Activated T-cell treated with anti-CD3 and anti-CD28 coated beads, Interleukin-2, amount 50 U/mL, for 4 hours (primary cell): ENCODE results near the gene GOLGA3. TPM values are rescaled to one million over a fixed set of nuclear protein-coding genes. Genes with fewer than 3 reads are reported as not detected.
A peak's percentile ranks its signal among the peaks of the same experiment; 100 is the strongest.
"Not testable (repeated sequence)": the region's sequence is repeated elsewhere in the genome, so short reads cannot be mapped to it uniquely, and the experiment has no call there.

ENCODE experiments used
- ATAC-seq, 2 donors: fragments of 200-7000 bp; cut with Tn5 transposase; one replicate each; pipeline ENCODE4 v1.10.0; 2021
- DNase-seq: peaks from one replicate; pipeline ENCODE4 v3.0.0-alpha.2; 2020
- H3K27me3 Mint-ChIP-seq: one replicate; pipeline ENCODE4 v1.8.0; 2021; ENCODE audit warnings: low read depth, mixed read lengths
- H3K36me3 Mint-ChIP-seq: one replicate; pipeline ENCODE4 v1.8.0; 2022; ENCODE audit warnings: mixed read lengths; ENCODE audit not compliant: insufficient read depth
- H3K4me1 Mint-ChIP-seq: one replicate; pipeline ENCODE4 v1.8.0; 2021; ENCODE audit warnings: low read depth, mixed read lengths
- H3K4me3 Mint-ChIP-seq: one replicate; pipeline ENCODE4 v1.8.0; 2021; ENCODE audit warnings: mild to moderate bottlenecking, moderate library complexity, mixed read lengths
- H3K9me3 Mint-ChIP-seq: one replicate; pipeline ENCODE4 v1.8.0; 2021; ENCODE audit warnings: mixed read lengths
- total RNA-seq, 3 donors: library from RNA; stranded (reverse); gene quantifications; one replicate each; pipeline ENCODE4 v1.2.1, GENCODE V29; 2021

GOLGA3 gene
- total RNA-seq, 3 donors from 2014 or later, result 74.6 to 86.9 (median 75.9) TPM

DNA sequence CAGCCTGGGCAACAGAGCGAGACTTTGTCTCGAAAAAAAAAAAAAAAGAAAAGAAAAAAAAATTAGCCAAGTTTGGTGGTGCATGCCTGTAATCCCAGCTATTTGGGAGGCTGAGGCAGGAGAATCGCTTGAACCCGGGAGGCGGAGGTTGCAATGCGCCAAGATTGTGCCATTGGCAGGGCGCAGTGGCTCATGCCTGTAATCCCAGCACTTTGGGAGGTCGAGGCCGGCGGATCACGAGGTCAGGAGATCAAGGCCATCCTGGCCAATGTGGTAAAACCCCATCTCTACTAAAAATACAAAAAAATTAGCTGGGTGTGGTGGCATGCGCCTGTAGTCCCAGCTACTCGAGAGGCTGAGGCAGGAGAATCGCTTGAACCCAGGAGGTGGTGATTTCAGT lies 26.5 kb upstream of the GOLGA3 start:
- peaks cover 46% of the 10 kb centered on the region for H3K36me3 Mint-ChIP-seq
- H3K27me3 Mint-ChIP-seq, H3K4me1 Mint-ChIP-seq: not testable (repeated sequence)

DNA sequence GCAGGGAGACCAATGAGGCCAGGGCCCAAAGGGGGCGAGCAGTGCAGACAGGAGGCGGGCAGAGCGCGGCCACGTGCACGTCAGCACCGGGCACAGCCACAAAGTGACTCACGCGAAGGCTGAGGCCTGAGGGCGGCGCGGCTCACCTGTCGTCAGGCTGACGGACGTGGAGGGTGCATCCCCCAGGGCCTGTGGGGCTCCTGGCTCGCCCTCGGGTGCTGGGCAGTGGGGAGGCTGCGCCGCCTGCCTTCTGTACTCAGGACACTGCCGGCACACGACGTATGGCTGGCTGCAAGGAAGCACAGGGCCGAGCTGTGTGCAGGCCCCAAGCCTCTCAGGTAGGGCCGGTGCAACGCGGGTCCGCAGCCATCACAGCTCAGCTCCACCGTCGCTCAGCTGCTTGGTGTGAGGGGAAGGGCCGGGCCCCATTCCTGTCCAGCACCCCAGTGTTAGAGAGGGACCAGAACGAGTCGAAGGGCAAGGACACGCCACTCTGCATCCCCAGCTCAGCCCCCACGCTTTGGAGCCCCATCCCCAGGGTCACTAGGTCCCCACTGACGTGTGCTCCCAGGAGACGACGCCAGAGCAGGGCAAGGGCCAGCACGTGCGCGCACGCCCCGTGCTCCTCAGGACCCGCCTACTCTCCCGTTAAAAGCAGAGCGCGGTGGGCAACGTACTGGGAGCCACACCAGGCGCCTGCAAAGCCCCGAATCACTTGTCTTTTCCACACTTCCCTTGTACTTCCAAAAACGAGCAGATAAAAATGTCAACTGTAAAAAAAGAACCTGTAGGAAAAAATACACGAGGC lies 24.8 kb upstream of the GOLGA3 start:
- no peaks in the 10 kb centered on the region for H3K27me3 Mint-ChIP-seq
- ATAC-seq (no peak), DNase-seq (no peak)
- H3K9me3 Mint-ChIP-seq, result no peaks in the 10 kb centered on the region
- no peaks in the 10 kb centered on the region for H3K4me1 Mint-ChIP-seq
- H3K36me3 Mint-ChIP-seq, result peaks cover 37% of the 10 kb centered on the region
- no peak overlapping the region for H3K4me3 Mint-ChIP-seq

More for the DNA sequence above, 26.5 kb upstream of the GOLGA3 start:
- H3K9me3 Mint-ChIP-seq, DNase-seq, ATAC-seq, H3K4me3 Mint-ChIP-seq: not testable (repeated sequence)

DNA sequence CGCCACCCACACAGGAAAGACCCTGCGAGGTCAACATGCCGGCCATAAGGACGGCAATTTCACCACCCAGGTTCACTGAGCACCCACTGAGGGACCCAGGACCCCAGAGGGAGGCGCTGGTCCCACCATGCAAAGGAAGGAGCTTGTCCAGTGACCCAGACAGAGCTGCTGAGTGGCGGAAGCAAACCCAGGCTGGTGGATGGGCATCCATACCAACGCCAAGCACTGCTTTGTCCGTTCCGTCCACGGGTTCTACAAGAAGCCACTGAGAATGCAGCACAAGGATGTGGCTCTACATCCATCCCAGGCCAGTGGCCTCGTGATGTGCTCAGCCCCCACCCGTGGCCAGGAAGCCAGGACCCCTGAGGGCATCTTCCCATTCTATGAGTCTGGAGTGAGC lies 23.8 kb upstream of the GOLGA3 start:
- ATAC-seq, result no peak
- DNase-seq, result no peak
- H3K9me3 Mint-ChIP-seq, result no peaks in the 10 kb centered on the region
- H3K4me3 Mint-ChIP-seq, result no peak overlapping the region
- H3K36me3 Mint-ChIP-seq, result peaks cover 42% of the 10 kb centered on the region
- H3K27me3 Mint-ChIP-seq, result no peaks in the 10 kb centered on the region
- peaks cover 2% of the 10 kb centered on the region for H3K4me1 Mint-ChIP-seq

DNA sequence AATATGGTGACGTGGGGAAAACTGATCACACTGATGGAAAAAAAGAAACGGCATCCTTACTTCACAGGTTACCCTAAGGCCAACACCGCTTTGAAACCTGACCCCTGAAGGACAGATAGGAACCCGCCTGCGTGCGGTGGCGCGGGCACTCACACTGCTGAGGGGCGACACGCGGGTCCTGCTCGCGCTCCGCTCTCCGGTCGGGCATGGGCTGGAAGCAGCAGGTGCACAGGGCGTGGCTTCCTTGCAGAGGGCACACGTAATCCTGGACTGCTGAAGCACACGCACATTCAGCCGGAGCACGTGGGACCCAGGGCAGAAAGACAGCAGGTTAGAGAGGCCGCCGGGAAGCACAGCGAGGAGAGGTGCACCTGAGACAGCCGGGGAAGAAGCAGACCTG lies 22.8 kb upstream of the GOLGA3 start:
- H3K27me3 Mint-ChIP-seq, result no peaks in the 10 kb centered on the region
- no peak overlapping the region for H3K4me3 Mint-ChIP-seq
- H3K4me1 Mint-ChIP-seq, result peaks cover 2% of the 10 kb centered on the region
- ATAC-seq, result no peak
- DNase-seq, result no peak
- H3K36me3 Mint-ChIP-seq, result peaks cover 46% of the 10 kb centered on the region
- H3K9me3 Mint-ChIP-seq, result no peaks in the 10 kb centered on the region

DNA sequence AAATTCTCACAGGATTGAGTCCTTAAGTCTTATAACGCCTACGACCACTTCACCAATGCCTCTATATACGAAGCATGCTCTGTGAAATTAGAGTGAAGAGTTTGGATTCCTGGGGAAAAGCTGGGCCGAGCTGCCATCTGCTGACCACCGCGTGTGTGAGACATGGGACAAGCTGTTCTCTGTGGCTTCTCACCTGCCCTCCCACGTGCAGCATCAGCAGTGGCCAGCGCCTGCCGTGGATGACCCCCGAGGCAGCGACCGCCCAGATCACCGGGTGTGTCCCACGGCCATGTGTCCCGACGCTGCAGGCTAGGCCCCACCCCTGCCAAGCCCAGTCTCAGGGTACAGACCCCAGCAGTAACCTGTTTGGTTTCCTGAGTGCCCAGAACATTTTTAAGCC lies 21.6 kb upstream of the GOLGA3 start:
- no peak for ATAC-seq
- DNase-seq, result no peak
- Mint-ChIP-seq H3K27me3 (no peaks in the 10 kb centered on the region), H3K36me3 (peaks cover 43% of the 10 kb centered on the region), H3K4me3 (no peak overlapping the region), H3K9me3 (no peaks in the 10 kb centered on the region), H3K4me1 (peaks cover 2% of the 10 kb centered on the region)

DNA sequence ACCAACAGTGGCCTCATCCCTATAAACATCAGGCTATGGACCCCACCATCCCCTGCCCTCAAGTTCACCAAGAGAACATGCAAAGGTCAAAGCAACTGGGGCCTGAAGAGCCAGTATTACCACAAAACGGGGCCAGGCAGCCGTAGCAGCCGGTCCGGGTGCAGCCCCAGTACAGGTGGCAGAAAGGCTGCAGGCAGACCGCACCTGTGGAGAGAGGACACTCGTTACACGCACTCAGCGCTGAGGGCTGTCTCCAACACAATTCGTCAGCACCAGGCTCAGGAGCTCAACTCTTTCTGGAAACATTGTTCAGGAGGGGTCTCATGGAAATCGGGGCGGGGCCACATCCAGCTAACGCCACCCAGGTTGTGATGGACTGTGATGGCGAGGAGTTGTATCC lies 19.9 kb upstream of the GOLGA3 start:
- no peaks in the 10 kb centered on the region for H3K27me3 Mint-ChIP-seq
- H3K36me3 Mint-ChIP-seq, result peaks cover 37% of the 10 kb centered on the region
- no peak for DNase-seq
- no peak overlapping the region for H3K4me3 Mint-ChIP-seq
- H3K4me1 Mint-ChIP-seq, result peaks cover 2% of the 10 kb centered on the region
- H3K9me3 Mint-ChIP-seq, result no peaks in the 10 kb centered on the region
- no peak for ATAC-seq

DNA sequence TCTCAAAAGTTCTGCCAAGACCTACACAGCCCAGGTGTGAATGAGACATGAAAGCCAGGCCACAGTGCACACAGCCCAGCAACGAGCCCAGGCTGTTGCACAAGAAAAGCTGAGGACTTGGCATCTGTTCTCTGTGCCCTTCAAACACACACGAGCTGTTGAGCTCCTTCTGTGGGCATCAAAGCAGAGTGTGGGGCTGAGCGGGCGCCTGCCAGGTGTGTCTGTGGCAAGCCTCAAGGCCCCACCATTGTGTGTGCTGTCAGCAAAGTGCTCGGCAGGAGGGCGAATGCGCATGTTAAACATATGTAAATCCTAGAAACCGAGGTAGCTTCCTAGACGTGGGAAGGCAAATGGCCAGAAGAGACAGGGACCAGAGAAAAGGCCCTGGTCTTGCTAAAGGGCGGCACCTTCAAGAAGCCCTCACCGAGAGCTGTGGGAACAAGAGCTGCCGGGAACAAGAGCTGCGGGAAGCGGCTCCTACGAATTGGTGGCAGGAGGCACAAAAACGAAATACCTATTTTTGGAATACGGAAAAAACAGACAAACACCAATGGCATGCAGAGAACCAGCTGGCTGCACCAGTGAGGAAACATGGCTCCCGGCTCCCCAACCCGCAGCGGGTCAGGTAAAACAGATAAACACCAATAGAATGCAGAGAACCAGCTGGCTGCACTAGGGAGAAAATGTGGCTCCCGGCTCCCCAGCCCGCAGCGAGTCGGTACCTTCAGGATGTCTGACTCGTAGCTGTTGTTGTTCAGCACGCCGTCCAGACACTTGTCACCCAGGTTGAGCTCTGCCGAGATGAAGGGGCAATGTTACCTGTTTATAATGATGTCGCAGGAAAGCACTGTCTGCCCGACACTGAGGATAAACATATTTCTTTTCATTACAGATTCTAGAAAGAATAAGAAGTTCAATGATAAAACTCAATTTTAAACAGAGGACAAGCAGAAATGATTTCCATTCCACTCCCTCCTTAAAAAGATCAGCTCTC lies 19.0 kb upstream of the GOLGA3 start:
- Mint-ChIP-seq H3K27me3 (no peaks in the 10 kb centered on the region), H3K4me1 (peaks cover 2% of the 10 kb centered on the region), H3K36me3 (peaks cover 37% of the 10 kb centered on the region), H3K9me3 (no peaks in the 10 kb centered on the region), H3K4me3 (no peak overlapping the region)
- DNase-seq (no peak), ATAC-seq (peak in 1 of 2 donors; percentile 25)

DNA sequence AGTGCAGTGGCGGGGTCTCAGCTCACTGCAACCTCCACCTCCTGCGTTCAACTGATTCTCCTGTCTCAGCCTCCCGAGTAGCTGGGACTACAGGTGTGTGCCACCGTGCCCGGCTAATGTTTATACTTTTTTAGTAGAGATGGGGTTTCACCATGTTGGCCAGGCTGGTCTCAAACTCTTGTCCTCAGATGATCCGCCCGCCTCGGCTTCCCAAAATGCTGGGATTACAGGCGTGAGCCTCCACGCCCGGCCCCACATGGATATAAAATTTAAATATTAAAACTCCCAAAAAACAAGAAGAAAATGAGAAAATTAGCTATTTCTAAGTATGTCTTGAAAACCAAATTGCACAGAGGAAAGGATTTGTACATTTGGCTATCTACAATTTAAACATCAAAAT lies 16.0 kb upstream of the GOLGA3 start:
- not testable (repeated sequence) for ATAC-seq, H3K4me1 Mint-ChIP-seq, H3K27me3 Mint-ChIP-seq, DNase-seq, H3K9me3 Mint-ChIP-seq, H3K4me3 Mint-ChIP-seq
- peaks cover 42% of the 10 kb centered on the region for H3K36me3 Mint-ChIP-seq

DNA sequence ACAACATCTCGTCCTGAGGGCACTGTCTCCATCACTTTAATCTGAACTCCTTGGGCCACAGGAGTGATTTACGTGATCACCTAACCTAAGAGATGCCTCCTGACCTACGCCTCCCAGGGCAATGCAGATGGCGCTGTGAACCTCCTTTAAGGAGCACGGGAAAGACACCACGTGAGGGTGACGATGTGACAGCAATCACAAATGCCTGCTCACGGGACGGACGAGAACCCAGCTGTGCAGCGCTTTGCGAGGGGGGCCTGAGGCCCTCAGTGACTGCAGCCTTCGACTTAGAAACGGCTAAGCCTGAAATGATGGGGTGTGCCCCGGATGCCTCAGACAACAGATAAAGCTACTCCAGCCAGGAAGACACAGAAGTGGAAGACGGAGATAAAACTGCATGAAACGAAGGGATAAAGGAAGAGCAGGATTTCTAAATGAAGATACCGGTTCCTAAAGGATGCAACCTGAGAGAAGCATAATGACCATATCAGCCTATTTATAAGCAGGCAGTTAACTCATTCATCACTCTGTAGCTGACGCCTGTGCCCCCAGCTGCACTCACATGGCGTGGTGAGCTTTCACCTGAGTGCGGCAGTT lies 13.9 kb upstream of the GOLGA3 start:
- Mint-ChIP-seq H3K36me3 (peaks cover 40% of the 10 kb centered on the region), H3K9me3 (no peaks in the 10 kb centered on the region), H3K4me3 (no peak overlapping the region), H3K4me1 (no peaks in the 10 kb centered on the region), H3K27me3 (no peaks in the 10 kb centered on the region)
- no peak for ATAC-seq
- DNase-seq, result no peak

DNA sequence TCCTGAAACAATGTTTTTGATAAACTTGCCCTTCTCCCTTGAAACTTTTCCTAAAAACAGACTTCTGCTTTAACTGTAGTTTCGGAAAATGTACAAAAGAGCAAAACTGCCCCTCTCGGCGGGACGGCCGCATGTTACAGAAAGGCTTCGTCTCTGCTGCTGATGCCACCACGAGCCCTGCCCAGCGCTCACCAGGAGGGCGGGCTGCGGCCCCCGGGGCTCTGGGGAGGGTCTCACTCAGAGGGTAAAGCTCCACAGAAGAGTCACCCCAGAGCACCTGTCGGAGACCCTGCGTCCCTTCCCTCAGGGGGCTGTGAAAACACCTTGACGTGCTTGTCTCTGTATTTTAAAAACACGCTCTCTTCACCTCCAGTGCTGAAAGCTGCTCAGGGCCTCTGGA lies 12.5 kb upstream of the GOLGA3 start:
- DNase-seq (no peak), ATAC-seq (no peak)
- Mint-ChIP-seq H3K4me3 (no peak overlapping the region), H3K9me3 (no peaks in the 10 kb centered on the region), H3K27me3 (no peaks in the 10 kb centered on the region), H3K4me1 (peaks cover 9% of the 10 kb centered on the region), H3K36me3 (peaks cover 38% of the 10 kb centered on the region)

DNA sequence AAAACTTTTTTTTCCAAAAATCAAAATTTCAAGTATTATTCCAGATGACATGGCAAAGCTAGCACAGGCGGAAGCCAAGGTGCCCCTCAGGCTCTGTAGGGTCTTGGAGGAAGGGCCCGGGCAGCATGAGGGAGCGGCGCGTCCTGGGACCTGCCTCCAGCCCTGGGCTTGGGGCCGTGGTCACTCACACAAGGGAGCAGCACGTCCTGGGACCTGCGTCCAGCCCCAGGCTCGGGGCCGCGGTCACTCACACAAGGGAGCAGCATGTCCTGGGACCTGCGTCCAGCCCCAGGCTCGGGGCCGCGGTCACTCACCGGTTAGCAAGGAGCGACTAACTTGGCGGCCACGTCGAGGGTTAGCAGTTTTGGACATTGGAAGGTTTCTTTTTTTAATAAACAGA lies 11.9 kb upstream of the GOLGA3 start:
- Mint-ChIP-seq H3K27me3 (no peaks in the 10 kb centered on the region), H3K9me3 (no peaks in the 10 kb centered on the region), H3K36me3 (peaks cover 35% of the 10 kb centered on the region), H3K4me3 (no peak overlapping the region), H3K4me1 (peaks cover 9% of the 10 kb centered on the region)
- no peak for ATAC-seq
- no peak for DNase-seq

DNA sequence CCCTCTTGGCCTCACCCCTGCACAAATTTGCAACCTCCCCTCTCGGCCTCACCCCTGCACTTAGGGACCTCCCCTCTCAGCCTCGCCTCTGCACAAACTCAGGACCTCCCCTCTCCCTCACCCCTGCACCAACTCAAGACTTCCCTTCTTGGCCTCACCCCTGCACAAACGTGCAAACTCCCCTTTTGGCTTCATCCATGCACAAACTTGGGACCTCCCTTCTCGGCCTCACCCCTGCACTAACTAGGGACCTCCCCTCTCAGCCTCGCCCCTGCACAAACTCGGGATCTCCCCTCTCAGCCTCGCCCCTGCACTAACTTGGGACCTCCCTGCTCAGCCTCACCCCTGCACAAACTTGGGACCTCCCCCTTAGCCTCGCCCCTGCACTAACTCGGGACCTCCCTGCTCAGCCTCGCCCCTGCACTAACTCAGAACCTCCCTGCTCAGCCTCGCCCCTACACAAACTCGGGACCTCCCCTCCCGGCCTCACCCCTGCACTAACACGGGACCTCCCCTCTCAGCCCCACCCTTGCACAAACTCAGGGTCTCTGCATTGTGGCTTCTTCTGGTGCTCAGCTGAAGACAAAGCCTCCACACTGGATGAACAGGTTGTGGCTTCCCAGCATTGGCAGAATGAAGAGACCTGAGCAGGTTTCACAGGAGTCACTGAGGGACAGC lies 11.0 kb upstream of the GOLGA3 start:
- no peaks in the 10 kb centered on the region for H3K9me3 Mint-ChIP-seq
- ATAC-seq, result no peak
- no peak overlapping the region for H3K4me3 Mint-ChIP-seq
- no peak for DNase-seq
- peaks cover 16% of the 10 kb centered on the region for H3K4me1 Mint-ChIP-seq
- H3K27me3 Mint-ChIP-seq, result no peaks in the 10 kb centered on the region
- peaks cover 34% of the 10 kb centered on the region for H3K36me3 Mint-ChIP-seq

DNA sequence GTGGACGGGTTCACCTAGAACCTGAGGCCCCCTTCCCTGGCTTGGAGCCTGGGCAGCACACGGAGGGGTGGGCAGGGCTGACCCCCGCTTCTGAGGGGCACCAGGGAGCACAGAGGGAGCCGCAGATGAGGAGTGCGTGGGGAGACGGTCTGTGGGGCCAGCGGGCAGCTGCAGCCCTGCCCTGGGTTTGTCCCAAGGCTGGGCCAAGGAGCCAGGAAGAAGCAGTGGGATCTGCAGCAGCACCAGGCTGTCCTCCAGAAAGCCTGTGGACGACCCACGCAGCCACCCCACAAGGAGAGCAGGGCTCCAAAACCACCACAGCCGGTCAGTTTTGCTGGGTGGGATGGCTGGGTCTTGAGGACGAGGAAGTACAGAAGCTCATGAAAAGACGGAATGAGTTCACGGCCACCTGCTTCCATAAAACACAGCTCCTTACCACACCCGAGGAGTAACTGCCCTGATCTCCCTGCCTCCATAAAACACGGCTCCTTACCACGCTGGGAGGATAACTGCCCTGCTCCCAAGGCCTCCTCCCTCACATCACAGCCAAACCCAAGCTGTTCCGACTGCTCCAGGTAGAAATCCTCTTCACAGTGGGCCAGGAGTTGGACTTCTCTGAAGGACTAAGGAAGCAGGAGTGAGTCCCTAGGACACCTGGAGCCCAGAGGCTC lies 9.9 kb upstream of the GOLGA3 start:
- ATAC-seq, result no peak
- DNase-seq, result no peak
- H3K27me3 Mint-ChIP-seq, result no peaks in the 10 kb centered on the region
- H3K9me3 Mint-ChIP-seq, result no peaks in the 10 kb centered on the region
- no peak overlapping the region for H3K4me3 Mint-ChIP-seq
- peaks cover 33% of the 10 kb centered on the region for H3K36me3 Mint-ChIP-seq
- peaks cover 27% of the 10 kb centered on the region for H3K4me1 Mint-ChIP-seq
